Neutrophil (primary cell): ENCODE results near the gene TMEM106C.

ENCODE experiments used
- H3K27ac ChIP-seq: fragments of 200-600 bp; sonication (generic); 2 replicates; pipeline ENCODE4 v1.5.1; 2016; ENCODE audit warnings: mild to moderate bottlenecking, moderate library complexity
- H3K27me3 ChIP-seq: fragments of 200-600 bp; sonication (generic); 2 replicates; pipeline ENCODE4 v1.6.0; 2016; ENCODE audit warnings: mild to moderate bottlenecking
- H3K36me3 ChIP-seq: fragments of 200-600 bp; sonication (generic); 2 replicates; pipeline ENCODE4 v1.5.1; 2017
- H3K4me1 ChIP-seq, 2 experiments: fragments of 200-600 bp in 1 of 2; sonication (generic) in 1 of 2; 1 replicate in 1 of 2; 2 replicates in 1 of 2; pipeline versions ENCODE4 v1.5.1 to v1.6.1; 2013 to 2016; ENCODE audit warnings: low read depth in 1 of 2, low read length in 1 of 2, mild to moderate bottlenecking in 1 of 2, moderate library complexity in 1 of 2; ENCODE audit not compliant: control insufficient read depth in 1 of 2, insufficient read depth in 1 of 2
- H3K4me3 ChIP-seq, 2 experiments: fragments of 200-600 bp in 1 of 2; sonication (generic) in 1 of 2; 1 replicate in 1 of 2; 2 replicates in 1 of 2; pipeline ENCODE4 v1.5.1; 2013 to 2016; ENCODE audit warnings: low read depth in 1 of 2, low read length in 1 of 2, mild to moderate bottlenecking in 1 of 2, moderate library complexity in 1 of 2
- H3K9me3 ChIP-seq: fragments of 200-600 bp; sonication (generic); 2 replicates; pipeline ENCODE4 v1.5.1; 2016
- TF ChIP-seq, protein P1 (sequence below): fragments of 200-600 bp; sonication (generic); IDR thresholded peaks from 2 replicates; pipeline ENCODE4 v1.5.1; 2016; ENCODE audit warnings: antibody characterized with exemption

TMEM106C gene

DNA sequence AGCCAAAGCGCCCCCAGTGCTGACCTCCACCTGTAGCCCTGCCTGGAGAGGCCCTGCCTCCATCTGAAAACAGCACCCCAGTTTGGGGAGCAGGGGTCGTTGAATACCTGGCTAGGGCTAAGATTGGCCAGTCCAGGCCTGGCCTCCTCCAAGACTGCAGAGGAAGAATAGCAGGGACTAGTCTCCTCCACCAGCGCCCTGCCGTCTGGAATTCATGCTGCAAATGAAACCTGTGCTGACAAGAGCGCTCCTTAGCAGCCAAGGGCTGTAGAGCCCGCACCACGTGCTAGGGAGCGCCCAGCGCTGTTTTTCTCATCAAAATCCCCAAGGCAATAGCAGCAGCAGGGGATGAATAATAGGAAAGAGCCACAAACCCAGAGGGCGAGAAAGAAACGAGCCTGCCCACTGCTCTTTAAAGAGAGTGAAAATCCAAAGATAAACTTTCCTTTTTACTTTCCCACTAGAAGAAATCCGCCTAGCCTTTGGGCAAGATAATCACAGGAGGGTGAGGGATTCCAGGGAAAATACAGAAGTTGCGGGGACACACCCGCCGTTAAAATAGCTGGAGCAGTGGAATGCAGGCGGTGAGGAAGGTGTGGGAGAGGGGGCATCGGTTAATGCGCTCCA is 37.6 kb downstream of the TMEM106C start:
- Histone ChIP-seq H3K4me3 (no peak overlapping the region), H3K27ac (no peak overlapping the region), H3K36me3 (no peaks in the 10 kb centered on the region), H3K9me3 (no peaks in the 10 kb centered on the region), H3K27me3 (peaks cover 100% of the 10 kb centered on the region), H3K4me1 (peaks cover 13 to 16% of the 10 kb centered on the region in 2 experiments)
- TF ChIP-seq, protein P1, sequence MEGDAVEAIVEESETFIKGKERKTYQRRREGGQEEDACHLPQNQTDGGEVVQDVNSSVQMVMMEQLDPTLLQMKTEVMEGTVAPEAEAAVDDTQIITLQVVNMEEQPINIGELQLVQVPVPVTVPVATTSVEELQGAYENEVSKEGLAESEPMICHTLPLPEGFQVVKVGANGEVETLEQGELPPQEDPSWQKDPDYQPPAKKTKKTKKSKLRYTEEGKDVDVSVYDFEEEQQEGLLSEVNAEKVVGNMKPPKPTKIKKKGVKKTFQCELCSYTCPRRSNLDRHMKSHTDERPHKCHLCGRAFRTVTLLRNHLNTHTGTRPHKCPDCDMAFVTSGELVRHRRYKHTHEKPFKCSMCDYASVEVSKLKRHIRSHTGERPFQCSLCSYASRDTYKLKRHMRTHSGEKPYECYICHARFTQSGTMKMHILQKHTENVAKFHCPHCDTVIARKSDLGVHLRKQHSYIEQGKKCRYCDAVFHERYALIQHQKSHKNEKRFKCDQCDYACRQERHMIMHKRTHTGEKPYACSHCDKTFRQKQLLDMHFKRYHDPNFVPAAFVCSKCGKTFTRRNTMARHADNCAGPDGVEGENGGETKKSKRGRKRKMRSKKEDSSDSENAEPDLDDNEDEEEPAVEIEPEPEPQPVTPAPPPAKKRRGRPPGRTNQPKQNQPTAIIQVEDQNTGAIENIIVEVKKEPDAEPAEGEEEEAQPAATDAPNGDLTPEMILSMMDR, result no peak

DNA sequence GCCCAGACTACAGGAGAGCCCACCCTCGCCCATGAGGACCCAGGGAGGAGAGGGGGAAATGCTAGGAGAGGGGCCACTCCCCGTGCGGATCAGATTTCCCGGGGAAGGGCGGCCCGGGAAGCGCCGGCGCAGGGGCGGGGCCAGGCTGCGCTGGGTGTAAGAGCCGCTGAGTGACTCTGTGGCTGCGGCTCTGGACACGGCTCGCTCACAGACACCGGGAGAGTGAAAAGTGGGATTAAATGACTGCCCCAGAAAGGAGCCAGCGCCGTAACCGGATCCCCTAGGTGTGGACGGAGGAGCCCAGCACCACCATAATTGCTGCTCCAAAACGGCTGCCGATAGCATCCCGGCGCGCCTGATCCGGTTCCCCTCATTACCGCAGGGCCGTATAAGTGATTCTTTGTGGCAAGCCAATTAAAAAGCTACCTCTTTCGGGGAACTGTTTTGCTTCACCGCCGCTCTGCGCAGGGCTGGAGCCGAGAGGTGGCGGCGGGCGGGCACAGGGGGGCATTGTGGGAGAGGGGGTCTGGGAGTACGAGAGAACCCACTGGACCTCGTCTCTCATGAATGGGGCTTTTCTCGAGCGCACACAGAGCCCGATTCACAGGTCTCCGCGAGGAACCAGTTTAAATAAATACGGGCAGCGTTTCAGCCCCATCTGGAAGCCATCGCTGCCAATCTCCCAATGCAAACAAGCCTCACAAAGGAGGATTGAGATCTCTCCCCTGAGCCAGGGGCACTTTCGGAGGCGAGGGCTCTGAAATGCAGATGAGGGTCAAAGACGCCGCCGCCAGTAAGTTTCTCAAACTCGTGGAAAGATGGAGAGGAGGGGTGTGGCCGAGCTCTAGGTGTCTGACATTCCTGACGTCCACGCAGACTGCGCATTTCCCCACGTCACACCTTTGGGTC is 38.4 kb downstream of the TMEM106C start:
- peaks cover 13 to 16% of the 10 kb centered on the region in 2 experiments for H3K4me1 ChIP-seq
- peaks cover 100% of the 10 kb centered on the region for H3K27me3 ChIP-seq
- H3K36me3 ChIP-seq, result no peaks in the 10 kb centered on the region
- H3K27ac ChIP-seq, result no peak overlapping the region
- TF ChIP-seq, protein P1, result no peak
- no peak overlapping the region for H3K4me3 ChIP-seq
- no peaks in the 10 kb centered on the region for H3K9me3 ChIP-seq

DNA sequence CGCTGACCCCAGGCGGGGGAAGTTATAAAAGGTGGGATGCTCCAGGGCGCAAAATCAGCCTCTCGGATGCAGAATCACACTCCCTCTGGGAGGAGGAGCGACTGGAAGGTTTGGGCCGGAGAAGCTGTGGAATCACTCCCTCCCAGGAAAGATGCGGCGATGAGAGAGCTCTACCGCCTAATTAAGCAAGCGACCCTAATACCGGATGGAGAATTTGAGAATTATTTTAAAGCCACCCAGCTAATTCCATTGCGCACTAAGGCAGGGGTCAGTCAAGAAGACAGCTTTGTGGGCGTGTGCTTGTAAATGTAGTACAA is 39.0 kb downstream of the TMEM106C start:
- Histone ChIP-seq H3K4me3 (no peak overlapping the region), H3K36me3 (no peaks in the 10 kb centered on the region), H3K9me3 (no peaks in the 10 kb centered on the region), H3K4me1 (peaks cover 13 to 16% of the 10 kb centered on the region in 2 experiments), H3K27ac (no peak overlapping the region), H3K27me3 (peaks cover 100% of the 10 kb centered on the region)
- TF ChIP-seq, protein P1, result no peak

DNA sequence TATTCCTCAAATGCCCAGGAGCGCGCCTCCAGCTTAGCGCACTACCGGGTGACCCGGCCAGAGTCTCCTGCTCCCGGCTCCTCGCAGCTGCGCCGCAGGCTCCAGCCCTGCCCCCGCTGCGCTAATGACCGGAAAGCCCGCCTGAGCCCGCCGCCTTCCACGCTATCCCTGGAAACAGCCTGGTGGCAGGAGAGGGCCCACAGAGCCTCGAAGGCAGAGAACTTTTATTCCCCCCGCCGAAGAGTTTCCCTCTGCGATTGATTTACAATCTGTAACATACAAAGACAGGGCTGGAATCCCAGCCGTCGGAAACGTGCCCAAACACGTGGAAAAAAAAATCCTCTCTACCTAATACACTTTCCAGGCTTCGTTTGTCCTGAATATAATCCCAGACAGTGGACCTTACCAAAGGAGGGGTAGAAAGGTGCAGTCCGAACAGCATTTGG is 39.4 kb downstream of the TMEM106C start:
- no peak overlapping the region for H3K4me3 ChIP-seq

DNA sequence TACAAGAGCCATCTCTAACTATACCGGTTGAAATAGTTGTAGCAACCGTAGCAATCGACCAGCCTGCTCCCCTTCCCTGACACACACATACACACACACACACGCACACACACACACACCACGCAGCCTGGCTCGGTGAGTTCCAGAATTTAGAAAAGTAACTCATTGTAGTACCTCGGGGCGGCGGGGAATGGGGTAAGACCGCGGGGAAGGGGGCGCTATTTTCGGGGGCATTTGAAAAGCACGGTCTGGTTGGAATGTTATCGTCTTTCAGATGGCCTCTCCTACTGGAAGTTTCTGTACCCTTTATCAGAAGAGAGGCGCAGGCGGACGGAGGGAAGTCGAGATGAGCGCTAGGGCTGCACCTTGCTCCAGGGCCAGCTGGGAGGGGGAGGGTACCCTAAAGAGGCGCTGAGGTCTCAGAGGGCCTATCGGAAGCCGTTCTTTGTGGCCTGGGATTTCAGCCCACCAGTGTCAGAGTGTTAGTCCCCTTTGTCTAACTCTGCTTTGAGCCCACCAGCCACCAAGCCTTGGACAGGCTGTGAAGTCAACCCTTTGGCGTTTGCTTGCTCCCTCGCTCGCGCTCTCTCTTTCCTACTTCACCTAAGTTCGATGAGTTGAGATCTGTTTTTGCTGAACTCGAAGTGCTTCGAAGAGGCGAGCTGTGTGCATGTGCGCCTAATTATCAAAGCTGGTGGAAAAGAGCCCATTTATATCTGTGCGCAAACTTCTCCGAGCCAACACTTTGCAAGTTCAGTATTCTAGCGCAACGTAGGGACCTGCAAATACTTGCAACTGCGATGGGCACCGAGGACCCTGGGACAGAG is 40.0 kb downstream of the TMEM106C start:
- H3K9me3 ChIP-seq, result no peaks in the 10 kb centered on the region
- H3K4me1 ChIP-seq, result peaks cover 13 to 16% of the 10 kb centered on the region in 2 experiments
- TF ChIP-seq, protein P1, result no peak
- no peak overlapping the region for H3K4me3 ChIP-seq
- no peak overlapping the region for H3K27ac ChIP-seq
- H3K27me3 ChIP-seq, result peaks cover 100% of the 10 kb centered on the region
- H3K36me3 ChIP-seq, result no peaks in the 10 kb centered on the region

More for the DNA sequence above, 39.4 kb downstream of the TMEM106C start:
- no peaks in the 10 kb centered on the region for H3K36me3 ChIP-seq
- no peak overlapping the region for H3K27ac ChIP-seq
- peaks cover 100% of the 10 kb centered on the region for H3K27me3 ChIP-seq
- no peaks in the 10 kb centered on the region for H3K9me3 ChIP-seq
- TF ChIP-seq, protein P1, result no peak
- H3K4me1 ChIP-seq, result peaks cover 13 to 16% of the 10 kb centered on the region in 2 experiments
